ENCODE measurements around the gene TRPM7. TPM values are rescaled to one million over a fixed set of nuclear protein-coding genes. Genes with fewer than 3 reads are reported as not detected.

TRPM7 gene
- total RNA-seq, 1 experiment from 2014 or later = 35.1 TPM

DNA sequence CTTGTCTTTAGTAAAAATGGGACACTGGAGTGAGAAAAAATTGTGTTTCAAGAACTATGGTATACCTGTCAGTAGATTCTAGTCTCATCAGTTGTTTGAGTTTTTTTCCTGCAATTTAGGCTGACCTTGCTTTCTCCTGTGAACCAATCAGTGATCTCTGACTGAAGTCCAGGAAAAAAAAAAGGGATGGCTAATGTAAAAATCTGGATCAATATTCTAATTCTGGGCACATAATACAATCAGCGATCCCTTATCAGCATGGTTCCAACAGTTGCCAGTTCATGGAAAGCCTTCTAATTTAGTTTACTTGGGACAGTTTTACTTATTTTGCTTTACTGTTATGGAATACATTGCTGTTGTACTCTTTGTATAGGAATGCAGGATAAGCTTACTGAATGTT, 17.0 kb downstream of the TRPM7 start:
- H3K27ac Mint-ChIP-seq = no peak overlapping the region
- peaks cover 20 to 37% (median 27%) of the 10 kb centered on the region in 3 experiments for H3K36me3 Mint-ChIP-seq (ENCODE audit: insufficient read depth in 1 of 3, low read depth in 3 of 3)
- Histone ChIP-seq H4K5ac (ENCODE audit: insufficient read length, low read depth, low read length) (no peak overlapping the region), H3K4me1 (ENCODE audit: insufficient read depth, low read length) (no peaks in the 10 kb centered on the region), H3K23me2 (ENCODE audit: insufficient read length, low read depth, low read length, poor library complexity, severe bottlenecking) (no peaks in the 10 kb centered on the region), H3K27ac (ENCODE audit: insufficient read length, low read depth, low read length) (no peak overlapping the region), H3K18ac (ENCODE audit: insufficient read length, low read depth, low read length) (no peak overlapping the region), H3K4ac (ENCODE audit: low read depth, low read length) (no peak overlapping the region), H3K79me1 (ENCODE audit: insufficient read depth, low read depth, low read length, poor library complexity, severe bottlenecking) (peaks cover 8% of the 10 kb centered on the region), H2BK15ac (ENCODE audit: low read depth, low read length) (no peak overlapping the region), H3K14ac (ENCODE audit: insufficient read depth, low read length) (no peak overlapping the region), H2BK20ac (ENCODE audit: low read depth, low read length, poor library complexity, severe bottlenecking) (no peak overlapping the region), H4K20me1 (ENCODE audit: control insufficient read depth, insufficient read depth, insufficient read length) (no peaks in the 10 kb centered on the region), H2AK5ac (ENCODE audit: insufficient read length, low read length) (no peak overlapping the region), H2BK12ac (ENCODE audit: insufficient read length, low read depth, low read length) (no peak overlapping the region), H2BK120ac (ENCODE audit: low read depth, low read length, poor library complexity, severe bottlenecking) (no peak overlapping the region), H3K79me2 (ENCODE audit: insufficient read depth, low read length) (no peaks in the 10 kb centered on the region; the same call in 1 of the 2 replicates), H3K4me2 (ENCODE audit: insufficient read depth, insufficient read length, low read length) (no peak overlapping the region), H3K56ac (ENCODE audit: insufficient read length, low read depth, low read length) (no peak overlapping the region), H2AFZ (ENCODE audit: low read length) (no peak overlapping the region), H2BK5ac (ENCODE audit: insufficient read length, low read length) (no peak overlapping the region), H3K27me3 (ENCODE audit: insufficient read depth, low read length) (no peaks in the 10 kb centered on the region), H4K8ac (replicated peaks; ENCODE audit: insufficient read length, low read depth, low read length) (no peak overlapping the region), H3K9ac (ENCODE audit: extremely low read depth, insufficient read length, low read length) (no peak overlapping the region), H3K23ac (ENCODE audit: insufficient read length, low read depth, low read length) (no peak overlapping the region), H3K9me3 (ENCODE audit: control insufficient read depth, low read depth, low read length) (no peaks in the 10 kb centered on the region), H3T11ph (ENCODE audit: low read length) (no peak overlapping the region), H4K91ac (ENCODE audit: insufficient read length, low read depth, low read length) (no peak overlapping the region)
- no peak overlapping the region for H3K4me3 Mint-ChIP-seq
- peaks cover 3 to 4% of the 10 kb centered on the region in 2 experiments; a peak in 3 of 5 replicates for H3K9me3 Mint-ChIP-seq
- no CpG with 5 or more reads among the region's 1 CpG for WGBS (ENCODE audit: extremely low coverage, insufficient read length, low lambda C conversion rate)
- DNase-seq = no peak
- no peaks in the 10 kb centered on the region for H3K27me3 Mint-ChIP-seq (ENCODE audit: low read depth)
- H3K4me1 Mint-ChIP-seq = peaks cover 4 to 5% of the 10 kb centered on the region in 2 experiments; a peak in 2 of 4 replicates
- TF ChIP-seq, protein P1, sequence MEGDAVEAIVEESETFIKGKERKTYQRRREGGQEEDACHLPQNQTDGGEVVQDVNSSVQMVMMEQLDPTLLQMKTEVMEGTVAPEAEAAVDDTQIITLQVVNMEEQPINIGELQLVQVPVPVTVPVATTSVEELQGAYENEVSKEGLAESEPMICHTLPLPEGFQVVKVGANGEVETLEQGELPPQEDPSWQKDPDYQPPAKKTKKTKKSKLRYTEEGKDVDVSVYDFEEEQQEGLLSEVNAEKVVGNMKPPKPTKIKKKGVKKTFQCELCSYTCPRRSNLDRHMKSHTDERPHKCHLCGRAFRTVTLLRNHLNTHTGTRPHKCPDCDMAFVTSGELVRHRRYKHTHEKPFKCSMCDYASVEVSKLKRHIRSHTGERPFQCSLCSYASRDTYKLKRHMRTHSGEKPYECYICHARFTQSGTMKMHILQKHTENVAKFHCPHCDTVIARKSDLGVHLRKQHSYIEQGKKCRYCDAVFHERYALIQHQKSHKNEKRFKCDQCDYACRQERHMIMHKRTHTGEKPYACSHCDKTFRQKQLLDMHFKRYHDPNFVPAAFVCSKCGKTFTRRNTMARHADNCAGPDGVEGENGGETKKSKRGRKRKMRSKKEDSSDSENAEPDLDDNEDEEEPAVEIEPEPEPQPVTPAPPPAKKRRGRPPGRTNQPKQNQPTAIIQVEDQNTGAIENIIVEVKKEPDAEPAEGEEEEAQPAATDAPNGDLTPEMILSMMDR (conservative IDR thresholded peaks at IDR 0.05) = no peak
